ENCODE results near the gene ZNF385D. TPM values are rescaled to one million over a fixed set of nuclear protein-coding genes. Genes with fewer than 3 reads are reported as not detected.
"Not testable (repeated sequence)": the region's sequence is repeated elsewhere in the genome, so short reads cannot be mapped to it uniquely, and the experiment has no call there.

Gene ZNF385D
- total RNA-seq, 1 experiment from 2014 or later = 0.03 TPM

GRCh38 chr3:21540265-21540664, 210.7 kb downstream of the ZNF385D start:
- in situ Hi-C loops (cut with HindIII; ENCODE audit: low sequenced_read_pairs) = no loop called here
- no peak for DNase-seq (ENCODE audit: low spot score)

GRCh38 chr3:21534462-21534861, 216.5 kb downstream of the ZNF385D start:
- no peak for DNase-seq (ENCODE audit: low spot score)
- in situ Hi-C loops (cut with HindIII; ENCODE audit: low sequenced_read_pairs) = no loop called here

GRCh38 chr3:21533002-21533401, 218.0 kb downstream of the ZNF385D start:
- in situ Hi-C loops (cut with HindIII; ENCODE audit: low sequenced_read_pairs) = no loop called here
- peak; percentile 31 for DNase-seq (ENCODE audit: low spot score)

DNA sequence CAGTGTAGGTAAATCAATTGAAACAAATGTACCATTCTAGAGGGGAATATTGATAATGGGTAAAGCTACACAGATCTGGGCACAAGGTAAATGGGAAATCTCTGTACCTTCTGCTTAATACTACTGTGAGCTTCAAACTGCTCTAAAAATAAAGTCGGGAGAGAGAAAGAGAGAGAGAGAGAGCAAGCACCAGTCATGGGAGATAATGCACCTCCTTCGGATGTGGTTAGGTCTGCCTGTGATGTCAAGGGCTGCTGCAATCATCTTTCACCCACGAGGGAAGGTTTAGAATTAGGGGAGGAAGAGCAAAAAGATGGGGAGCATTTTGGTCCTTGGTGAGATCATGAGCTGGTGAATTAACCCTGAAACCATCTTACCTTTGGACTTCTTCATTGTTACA, 219.1 kb downstream of the ZNF385D start:
- in situ Hi-C loops (cut with HindIII; ENCODE audit: low sequenced_read_pairs) = no loop called here
- no peak for DNase-seq (ENCODE audit: low spot score)

GRCh38 chr3:21528291-21528995, 222.6 kb downstream of the ZNF385D start:
- in situ Hi-C loops (cut with HindIII; ENCODE audit: low sequenced_read_pairs) = no loop called here
- DNase-seq (ENCODE audit: low spot score) = no peak

DNA sequence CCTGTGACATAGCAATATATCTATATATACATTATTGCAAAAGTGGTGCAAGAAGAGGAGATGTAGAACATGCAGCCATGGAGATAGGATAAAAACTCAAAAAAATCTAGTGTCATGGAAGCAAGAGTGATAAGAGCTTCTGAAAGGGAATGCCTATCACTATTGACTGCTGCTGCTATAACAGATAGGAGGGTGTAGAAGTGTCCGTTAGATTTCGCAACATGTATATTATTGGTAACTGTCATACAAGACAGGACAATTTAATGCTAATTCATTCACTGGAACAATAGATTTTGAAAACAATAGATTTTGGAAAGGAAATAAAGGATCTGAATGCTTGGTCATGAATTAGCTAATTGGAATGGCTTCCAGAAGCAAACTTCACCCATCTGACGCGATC, 224.5 kb downstream of the ZNF385D start:
- in situ Hi-C loops (cut with HindIII; ENCODE audit: low sequenced_read_pairs) = no loop called here
- DNase-seq (ENCODE audit: low spot score) = no peak

DNA sequence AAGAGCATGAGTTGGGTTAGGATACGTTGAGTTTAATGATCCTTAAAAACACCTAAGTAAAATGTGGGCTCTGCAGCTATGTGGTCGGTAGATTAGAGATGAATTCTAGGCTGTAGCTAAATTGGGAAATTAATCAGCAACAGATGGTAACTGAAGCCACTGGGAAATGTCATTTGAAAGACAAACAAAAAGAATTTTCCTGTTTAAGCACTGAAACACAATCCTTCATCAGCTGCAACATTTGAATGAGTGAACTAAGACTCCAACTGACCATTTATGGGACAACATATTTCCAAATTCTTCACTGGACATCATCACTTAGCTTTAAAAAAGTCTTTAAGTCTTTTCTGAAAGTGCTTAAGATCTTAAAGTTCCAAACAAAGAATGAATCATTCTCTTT, 226.9 kb downstream of the ZNF385D start:
- DNase-seq (ENCODE audit: low spot score) = peak; percentile 40

GRCh38 chr3:21520106-21520963, 230.7 kb downstream of the ZNF385D start:
- peak; percentile 54 for DNase-seq (ENCODE audit: low spot score)
- in situ Hi-C loops (cut with HindIII; ENCODE audit: low sequenced_read_pairs) = no loop called here

More for the DNA sequence above, 226.9 kb downstream of the ZNF385D start:
- in situ Hi-C loops (cut with HindIII; ENCODE audit: low sequenced_read_pairs) = no loop called here

DNA sequence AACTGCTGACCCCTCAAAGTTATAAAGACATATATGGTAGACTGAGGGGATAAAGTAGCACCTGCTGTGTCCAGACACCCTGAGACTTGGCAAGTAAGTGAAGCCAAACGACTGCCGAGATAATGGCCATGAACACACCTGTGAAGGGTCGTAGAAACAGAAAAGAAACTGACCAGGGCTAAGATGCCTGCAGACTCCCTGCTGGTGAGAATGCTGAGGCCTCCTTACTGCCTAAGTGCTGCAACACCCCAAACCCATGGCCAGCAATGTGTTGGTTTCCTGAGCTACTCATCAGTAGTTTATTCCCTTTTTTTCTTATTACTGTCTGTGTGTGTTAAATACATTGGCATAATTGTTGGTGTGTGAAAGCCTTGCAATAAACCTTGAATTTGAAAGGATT, 233.8 kb downstream of the ZNF385D start:
- no peak for DNase-seq (ENCODE audit: low spot score)

DNA sequence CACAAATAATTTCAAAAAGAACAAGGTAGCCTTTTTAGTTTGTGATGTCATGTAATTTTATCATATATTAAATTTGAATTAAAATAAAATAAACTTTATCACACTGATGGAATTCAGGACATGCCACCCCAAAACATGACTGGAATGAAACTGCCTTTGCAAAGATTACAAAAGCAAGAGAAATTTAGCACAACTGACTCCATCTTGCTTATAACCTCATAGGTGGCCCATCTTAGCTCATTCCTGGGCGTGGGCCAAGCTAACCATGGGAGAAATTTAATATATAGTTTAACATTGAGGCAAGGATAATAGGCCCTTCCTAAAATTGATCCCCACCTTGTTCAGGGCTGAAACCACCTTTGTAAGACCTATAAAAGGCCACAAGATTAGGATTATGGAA, 235.6 kb downstream of the ZNF385D start:
- in situ Hi-C loops (cut with HindIII; ENCODE audit: low sequenced_read_pairs) = no loop called here
- no peak for DNase-seq (ENCODE audit: low spot score)

More for the DNA sequence above, 233.8 kb downstream of the ZNF385D start:
- in situ Hi-C loops (cut with HindIII; ENCODE audit: low sequenced_read_pairs) = no loop called here

DNA sequence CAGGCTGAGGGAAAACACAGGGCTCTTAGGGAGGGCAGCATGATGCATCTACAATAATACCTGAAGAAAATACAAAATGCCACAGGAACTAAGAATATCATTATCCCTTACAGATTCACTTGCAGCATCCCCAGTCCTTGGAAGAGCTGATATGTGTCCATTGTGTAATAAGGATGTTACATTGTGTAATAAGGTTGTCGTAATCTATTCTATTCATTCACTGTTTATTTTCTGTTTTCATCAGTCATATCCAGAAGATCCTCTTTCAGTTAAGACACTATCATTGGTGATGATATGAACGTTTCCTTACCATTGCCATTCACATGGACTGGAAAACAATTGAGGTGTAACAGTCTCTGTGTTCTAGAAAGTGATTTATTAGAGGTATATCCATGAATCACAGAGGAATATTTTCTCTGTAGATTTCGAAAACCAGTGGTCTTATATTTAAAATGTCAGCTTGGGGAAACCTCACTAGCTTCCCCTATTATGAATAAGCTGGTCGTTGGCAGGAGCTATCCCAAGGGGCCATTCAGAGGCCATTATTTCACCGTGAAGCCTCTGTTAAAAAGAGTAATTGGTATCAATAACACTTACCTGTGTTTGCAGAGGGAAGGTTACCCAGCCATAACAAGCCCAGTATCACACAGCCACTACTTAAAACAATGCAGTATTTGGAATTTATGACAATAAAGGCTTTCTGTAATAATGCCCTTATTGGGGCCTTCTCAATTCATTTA, 241.1 kb downstream of the ZNF385D start:
- DNase-seq (ENCODE audit: low spot score) = no peak
- in situ Hi-C loops (cut with HindIII; ENCODE audit: low sequenced_read_pairs) = no loop called here

GRCh38 chr3:21508246-21508645, 242.8 kb downstream of the ZNF385D start:
- in situ Hi-C loops (cut with HindIII; ENCODE audit: low sequenced_read_pairs) = no loop called here

DNA sequence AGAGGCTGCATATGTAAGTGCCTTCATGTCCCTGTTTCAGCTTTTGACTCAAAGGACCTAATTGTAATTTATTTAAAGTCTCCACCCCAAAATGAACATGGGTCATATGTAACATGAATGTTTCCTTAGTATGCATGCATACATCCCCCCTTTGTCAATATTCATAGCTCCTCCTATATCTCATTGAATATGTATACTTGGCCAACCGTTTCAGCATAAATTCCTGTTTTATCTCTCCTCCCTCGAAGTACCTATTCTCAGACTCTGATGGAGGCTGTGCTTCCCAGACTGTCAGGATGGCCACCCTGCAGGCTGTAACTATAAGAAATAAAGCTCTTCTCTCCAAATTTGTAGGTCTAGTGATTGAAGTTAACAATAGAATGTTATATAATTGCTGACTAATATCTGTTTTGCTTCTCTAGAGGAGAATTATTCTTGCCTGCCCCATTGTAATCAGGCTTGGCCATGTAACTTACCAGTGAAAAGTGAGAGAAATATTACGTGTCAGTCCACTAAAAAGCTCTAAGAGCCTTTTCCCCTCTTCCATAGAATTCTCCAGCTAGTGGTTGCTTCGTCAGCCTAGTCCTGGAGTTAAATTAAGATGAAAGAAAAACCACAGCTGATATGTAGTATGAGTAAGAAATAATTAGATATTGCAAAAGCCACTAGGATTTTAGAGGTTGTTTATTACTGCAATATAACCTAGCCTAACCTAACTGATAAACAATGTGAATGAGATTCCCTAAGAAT, 245.1 kb downstream of the ZNF385D start:
- no peak for DNase-seq (ENCODE audit: low spot score)
- in situ Hi-C loops (cut with HindIII; ENCODE audit: low sequenced_read_pairs) = no loop called here

More at GRCh38 chr3:21508246-21508645, 242.8 kb downstream of the ZNF385D start:
- no peak for DNase-seq (ENCODE audit: low spot score)

- in situ Hi-C loops (cut with HindIII; ENCODE audit: low sequenced_read_pairs) = no loop called here
- DNase-seq (ENCODE audit: low spot score) = no peak
Measured at GRCh38 chr3:21502656-21503055, 248.4 kb downstream of the ZNF385D start.

DNA sequence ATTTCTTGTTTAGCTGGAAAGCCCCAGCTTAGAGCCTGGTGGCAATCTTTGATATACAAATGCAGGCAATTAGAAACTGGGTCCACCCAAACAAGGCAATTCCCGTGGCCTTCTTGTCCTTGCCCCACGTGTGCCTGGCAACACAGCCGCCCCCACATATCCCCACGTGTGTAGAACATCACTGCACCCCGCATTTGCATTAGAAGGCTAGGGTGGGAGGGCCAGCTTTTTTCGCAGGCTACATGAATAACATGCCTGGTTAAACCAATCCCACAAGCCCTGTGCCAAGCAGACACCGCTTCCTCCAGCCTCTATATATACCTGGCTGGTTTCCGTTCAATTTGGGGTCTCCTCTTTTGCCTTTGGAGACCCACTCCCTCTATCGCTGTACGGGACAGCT, 250.2 kb downstream of the ZNF385D start:
- in situ Hi-C loops (cut with HindIII; ENCODE audit: low sequenced_read_pairs) = no loop called here

GRCh38 chr3:21490671-21491070, 260.3 kb downstream of the ZNF385D start:
- in situ Hi-C loops (cut with HindIII; ENCODE audit: low sequenced_read_pairs); DNase-seq (ENCODE audit: low spot score): not testable (repeated sequence)

More for the DNA sequence above, 250.2 kb downstream of the ZNF385D start:
- no peak for DNase-seq (ENCODE audit: low spot score)

DNA sequence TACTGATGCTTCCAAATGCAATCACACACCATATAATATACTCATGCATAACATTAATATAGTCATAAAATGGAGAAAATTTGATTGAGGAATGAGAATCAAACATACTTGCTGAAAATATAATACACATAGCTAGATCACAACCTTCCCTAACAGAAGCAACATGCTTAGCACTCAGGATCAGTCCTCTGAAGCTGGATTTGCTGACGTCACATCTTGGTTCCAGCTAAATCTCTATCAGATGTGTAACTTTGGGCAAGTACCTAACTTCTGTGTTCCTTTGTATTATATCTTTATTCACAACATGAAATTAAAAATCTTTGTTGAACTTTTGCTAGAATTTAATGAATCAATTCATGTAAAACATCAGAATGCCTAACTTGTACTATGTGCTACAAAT, 263.5 kb downstream of the ZNF385D start:
- in situ Hi-C loops (cut with HindIII; ENCODE audit: low sequenced_read_pairs) = no loop called here
- no peak for DNase-seq (ENCODE audit: low spot score)

GRCh38 chr3:21486024-21486935, 264.7 kb downstream of the ZNF385D start:
- in situ Hi-C loops (cut with HindIII; ENCODE audit: low sequenced_read_pairs); DNase-seq (ENCODE audit: low spot score): not testable (repeated sequence)

All from G401 (cell line).